ENCODE measurements around the gene FHIT.

The FHIT gene

GRCh38 chr3:59843821-59844220 lies 1407.4 kb downstream of the FHIT start:
- Histone ChIP-seq H3K9me3 (no peaks in the 10 kb centered on the region), H3K27me3 (no peaks in the 10 kb centered on the region), H3K4me3 (ENCODE audit: low read depth, low read length) (no peak overlapping the region), H3K36me3 (no peaks in the 10 kb centered on the region), H3K4me1 (no peaks in the 10 kb centered on the region)
- TF ChIP-seq, protein P1, sequence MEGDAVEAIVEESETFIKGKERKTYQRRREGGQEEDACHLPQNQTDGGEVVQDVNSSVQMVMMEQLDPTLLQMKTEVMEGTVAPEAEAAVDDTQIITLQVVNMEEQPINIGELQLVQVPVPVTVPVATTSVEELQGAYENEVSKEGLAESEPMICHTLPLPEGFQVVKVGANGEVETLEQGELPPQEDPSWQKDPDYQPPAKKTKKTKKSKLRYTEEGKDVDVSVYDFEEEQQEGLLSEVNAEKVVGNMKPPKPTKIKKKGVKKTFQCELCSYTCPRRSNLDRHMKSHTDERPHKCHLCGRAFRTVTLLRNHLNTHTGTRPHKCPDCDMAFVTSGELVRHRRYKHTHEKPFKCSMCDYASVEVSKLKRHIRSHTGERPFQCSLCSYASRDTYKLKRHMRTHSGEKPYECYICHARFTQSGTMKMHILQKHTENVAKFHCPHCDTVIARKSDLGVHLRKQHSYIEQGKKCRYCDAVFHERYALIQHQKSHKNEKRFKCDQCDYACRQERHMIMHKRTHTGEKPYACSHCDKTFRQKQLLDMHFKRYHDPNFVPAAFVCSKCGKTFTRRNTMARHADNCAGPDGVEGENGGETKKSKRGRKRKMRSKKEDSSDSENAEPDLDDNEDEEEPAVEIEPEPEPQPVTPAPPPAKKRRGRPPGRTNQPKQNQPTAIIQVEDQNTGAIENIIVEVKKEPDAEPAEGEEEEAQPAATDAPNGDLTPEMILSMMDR (IDR thresholded peaks at IDR 0.05; ENCODE audit: low read depth, low read length) = no peak
- no peak for DNase-seq

- DNase-seq = no peak
- TF ChIP-seq, protein P1 (IDR thresholded peaks at IDR 0.05; ENCODE audit: low read depth, low read length) = no peak
- no peaks in the 10 kb centered on the region for H3K27me3 ChIP-seq
- no peak overlapping the region for H3K4me3 ChIP-seq (ENCODE audit: low read depth, low read length)
- no peaks in the 10 kb centered on the region for H3K9me3 ChIP-seq
- H3K36me3 ChIP-seq = no peaks in the 10 kb centered on the region
- H3K4me1 ChIP-seq = no peaks in the 10 kb centered on the region
Measured at GRCh38 chr3:59839810-59840515, 1411.3 kb downstream of the FHIT start.

DNA sequence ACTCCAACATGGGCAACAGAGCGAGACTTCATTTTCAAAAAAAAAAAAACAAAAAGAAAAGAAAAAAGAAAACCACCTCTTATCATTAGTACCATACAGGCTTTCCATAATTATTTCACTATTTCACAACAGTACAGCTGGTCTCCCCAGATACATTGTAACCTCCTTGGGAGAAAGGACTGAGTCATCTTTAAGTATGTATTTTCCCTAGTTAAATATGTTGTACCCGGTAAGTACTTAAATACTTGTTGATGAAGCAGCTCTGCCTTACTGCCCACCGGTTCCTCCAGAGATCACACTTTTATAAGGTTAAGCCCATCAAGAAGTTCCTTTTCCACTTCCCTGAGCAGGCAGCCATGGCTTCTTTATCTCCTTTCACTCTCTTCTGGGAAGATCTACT lies 1412.0 kb downstream of the FHIT start:
- H3K4me3 ChIP-seq (ENCODE audit: low read depth, low read length) = no peak overlapping the region
- no peaks in the 10 kb centered on the region for H3K27me3 ChIP-seq

GRCh38 chr3:59836531-59836930 lies 1414.7 kb downstream of the FHIT start:
- Histone ChIP-seq H3K36me3 (no peaks in the 10 kb centered on the region), H3K27me3 (no peaks in the 10 kb centered on the region), H3K4me3 (ENCODE audit: low read depth, low read length) (no peak overlapping the region), H3K4me1 (no peaks in the 10 kb centered on the region), H3K9me3 (no peaks in the 10 kb centered on the region)
- no peak for DNase-seq
- TF ChIP-seq, protein P1 (IDR thresholded peaks at IDR 0.05; ENCODE audit: low read depth, low read length) = no peak

More for the DNA sequence above, 1412.0 kb downstream of the FHIT start:
- Histone ChIP-seq H3K9me3 (no peaks in the 10 kb centered on the region), H3K36me3 (no peaks in the 10 kb centered on the region), H3K4me1 (no peaks in the 10 kb centered on the region)
- TF ChIP-seq, protein P1 (IDR thresholded peaks at IDR 0.05; ENCODE audit: low read depth, low read length) = no peak
- no peak for DNase-seq

- Histone ChIP-seq H3K27me3 (no peaks in the 10 kb centered on the region), H3K36me3 (no peaks in the 10 kb centered on the region), H3K4me1 (no peaks in the 10 kb centered on the region), H3K4me3 (ENCODE audit: low read depth, low read length) (no peak overlapping the region), H3K9me3 (no peaks in the 10 kb centered on the region)
- DNase-seq = no peak
- TF ChIP-seq, protein P1 (IDR thresholded peaks at IDR 0.05; ENCODE audit: low read depth, low read length) = no peak
Measured at GRCh38 chr3:59832702-59833101, 1418.5 kb downstream of the FHIT start.

- Histone ChIP-seq H3K4me1 (no peaks in the 10 kb centered on the region), H3K4me3 (ENCODE audit: low read depth, low read length) (no peak overlapping the region), H3K36me3 (no peaks in the 10 kb centered on the region), H3K9me3 (no peaks in the 10 kb centered on the region), H3K27me3 (no peaks in the 10 kb centered on the region)
- DNase-seq = no peak
- TF ChIP-seq, protein P1 (IDR thresholded peaks at IDR 0.05; ENCODE audit: low read depth, low read length) = no peak
Measured at GRCh38 chr3:59832241-59832640, 1419.0 kb downstream of the FHIT start.
